ENCODE data around the gene TPRG1. TPM values are rescaled to one million over a fixed set of nuclear protein-coding genes. Genes with fewer than 3 reads are reported as not detected.

The TPRG1 gene
- total and polyA plus RNA-seq, 4 donors, result 1.0 to 46.6 (median 6.9) TPM

DNA sequence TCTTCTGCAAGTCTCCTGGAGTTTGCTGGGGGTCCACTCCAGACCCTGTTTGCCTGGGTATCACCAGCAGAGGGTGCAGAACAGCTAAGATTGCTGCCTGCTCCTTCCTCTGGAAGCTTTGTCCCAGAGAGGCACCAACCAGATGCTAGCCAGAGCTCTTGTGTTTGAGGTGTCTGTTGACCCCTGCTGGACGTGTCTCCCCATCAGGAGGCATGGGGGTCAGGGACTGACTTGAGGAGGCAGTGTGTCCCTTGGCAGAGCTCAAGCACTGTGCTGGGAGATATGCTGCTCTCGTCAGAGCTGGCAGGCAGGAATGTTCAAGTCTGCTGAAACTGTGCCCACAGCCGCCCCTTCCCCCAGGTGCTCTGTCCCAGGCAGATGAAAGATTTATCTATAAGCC lies 86.5 kb downstream of the TPRG1 start:
- H3K4me3 ChIP-seq (ENCODE audit: low read depth in 1 of 3, low read length in 3 of 3), result no peak overlapping the region
- no peak overlapping the region for H3K27ac ChIP-seq (ENCODE audit: low read depth in 1 of 2, low read length in 2 of 2)
- H3K4me1 ChIP-seq (ENCODE audit: control insufficient read depth in 4 of 4, insufficient read depth in 4 of 4, low read length in 3 of 4), result no peaks in the 10 kb centered on the region
- no peak overlapping the region for H3K9ac ChIP-seq (ENCODE audit: low read depth in 1 of 2, low read length in 2 of 2)
- DNase-seq (ENCODE audit: low spot score), result no peak
- 95% methylated on average over 3 of the region's 3 CpGs for WGBS
- no peaks in the 10 kb centered on the region for H3K36me3 ChIP-seq (ENCODE audit: control insufficient read depth in 4 of 4, insufficient read depth in 3 of 4, low read depth in 1 of 4, low read length in 3 of 4)
- no peaks in the 10 kb centered on the region for H3K27me3 ChIP-seq (ENCODE audit: control insufficient read depth in 4 of 4, insufficient read depth in 4 of 4, low read length in 3 of 4)
- H3K9me3 ChIP-seq (ENCODE audit: control insufficient read depth in 4 of 4, low read length in 3 of 4), result no peaks in the 10 kb centered on the region
- TF ChIP-seq GABPA (IDR thresholded peaks at IDR 0.05 in 1 of 2, conservative IDR thresholded peaks at IDR 0.05 in 1 of 2), result no peak
- no peak for TF ChIP-seq FOXA1 (IDR thresholded peaks at IDR 0.05)
- TF ChIP-seq RAD21 (IDR thresholded peaks at IDR 0.05), result no peak
- TF ChIP-seq, protein P1, sequence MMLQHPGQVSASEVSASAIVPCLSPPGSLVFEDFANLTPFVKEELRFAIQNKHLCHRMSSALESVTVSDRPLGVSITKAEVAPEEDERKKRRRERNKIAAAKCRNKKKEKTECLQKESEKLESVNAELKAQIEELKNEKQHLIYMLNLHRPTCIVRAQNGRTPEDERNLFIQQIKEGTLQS (IDR thresholded peaks at IDR 0.05), result no peak
- no peak for TF ChIP-seq YY1 (IDR thresholded peaks at IDR 0.05)
- TF ChIP-seq SP1 (IDR thresholded peaks at IDR 0.05), result no peak
- TF ChIP-seq NR2F2 (IDR thresholded peaks at IDR 0.05), result no peak
- no peak for TF ChIP-seq JUND (IDR thresholded peaks at IDR 0.05)
- no peak for TF ChIP-seq FOXA2 (IDR thresholded peaks at IDR 0.05)
- no peak for TF ChIP-seq ZBTB33 (IDR thresholded peaks at IDR 0.05)
- TF ChIP-seq REST (IDR thresholded peaks at IDR 0.05), result no peak
- no peak for TF ChIP-seq RXRA (IDR thresholded peaks at IDR 0.05)
- TF ChIP-seq TAF1 (conservative IDR thresholded peaks at IDR 0.05), result no peak
- TF ChIP-seq, protein P2, sequence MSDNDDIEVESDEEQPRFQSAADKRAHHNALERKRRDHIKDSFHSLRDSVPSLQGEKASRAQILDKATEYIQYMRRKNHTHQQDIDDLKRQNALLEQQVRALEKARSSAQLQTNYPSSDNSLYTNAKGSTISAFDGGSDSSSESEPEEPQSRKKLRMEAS (IDR thresholded peaks at IDR 0.05), result no peak
- no peak for TF ChIP-seq CTCF (IDR thresholded peaks at IDR 0.05; ENCODE audit: low read depth, low read length, missing input control)
- no peak for TF ChIP-seq HNF4A (conservative IDR thresholded peaks at IDR 0.05)
- no peak for TF ChIP-seq HNF4G (IDR thresholded peaks at IDR 0.05)
- TF ChIP-seq EGR1 (IDR thresholded peaks at IDR 0.05; ENCODE audit: low read depth in 2 of 2), result no peak

All from liver (tissue), 9 donors.